Panc1 (cell line): Measurements from ENCODE around the gene S100A4.

Source experiments
- POLR2AphosphoS5 ChIP-seq: IDR thresholded peaks from 2 replicates; pipeline ENCODE4 v1.6.1; 2012; ENCODE audit warnings: mild to moderate bottlenecking, low read depth, low read length, moderate library complexity
- TF ChIP-seq, protein P1 (sequence below): fragments of 450-650 bp; IDR thresholded peaks from 2 replicates; pipeline ENCODE4 v1.5.1; 2017; ENCODE audit warnings: mild to moderate bottlenecking

DNA sequence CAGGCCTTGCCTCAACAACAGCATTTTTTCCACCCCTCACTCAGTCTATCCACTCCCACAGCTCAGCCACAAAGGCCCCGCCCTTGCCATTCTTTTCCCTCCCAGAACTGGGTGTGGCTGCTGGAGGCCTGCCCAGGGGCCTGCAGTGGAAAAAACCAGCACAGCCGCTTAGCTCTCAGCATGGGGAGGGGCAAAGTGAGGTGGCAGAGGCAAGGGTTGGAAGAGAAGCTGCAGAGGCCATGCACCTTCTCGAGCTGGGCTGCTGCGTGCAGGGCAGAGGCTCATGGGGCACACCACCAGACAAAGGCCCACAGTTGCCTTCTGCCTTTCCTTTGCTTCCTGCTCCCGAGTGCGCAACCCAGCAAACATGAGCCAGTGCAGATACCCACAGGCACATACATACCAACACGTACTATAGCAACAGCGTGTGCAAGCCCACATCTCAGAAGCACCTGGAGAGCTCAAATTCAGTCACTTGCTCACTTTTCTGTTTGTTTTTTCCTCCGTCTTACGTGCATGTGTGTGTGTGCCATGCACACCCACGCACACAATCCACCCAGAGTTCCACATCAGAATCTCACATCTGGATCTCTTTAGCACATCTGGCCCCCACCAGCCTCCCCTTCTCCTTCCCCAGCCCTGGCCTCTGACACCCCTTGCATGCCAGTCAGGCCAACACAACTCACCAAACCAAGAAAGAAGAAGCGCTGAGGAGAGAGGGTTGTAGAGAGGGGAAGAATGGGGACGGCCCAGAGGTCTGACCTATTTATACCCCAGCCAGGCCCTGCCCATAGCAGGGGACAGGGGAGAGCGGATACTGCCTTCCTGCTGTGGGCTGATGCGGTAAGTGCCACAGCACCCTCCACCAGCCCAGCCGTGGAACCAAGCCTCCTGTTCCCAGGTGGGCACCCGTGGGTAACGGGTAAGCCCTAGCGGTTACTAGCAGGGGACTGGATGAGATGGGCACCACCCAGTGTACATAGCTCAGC lies at the start of gene S100A4:
- TF ChIP-seq, protein P1, sequence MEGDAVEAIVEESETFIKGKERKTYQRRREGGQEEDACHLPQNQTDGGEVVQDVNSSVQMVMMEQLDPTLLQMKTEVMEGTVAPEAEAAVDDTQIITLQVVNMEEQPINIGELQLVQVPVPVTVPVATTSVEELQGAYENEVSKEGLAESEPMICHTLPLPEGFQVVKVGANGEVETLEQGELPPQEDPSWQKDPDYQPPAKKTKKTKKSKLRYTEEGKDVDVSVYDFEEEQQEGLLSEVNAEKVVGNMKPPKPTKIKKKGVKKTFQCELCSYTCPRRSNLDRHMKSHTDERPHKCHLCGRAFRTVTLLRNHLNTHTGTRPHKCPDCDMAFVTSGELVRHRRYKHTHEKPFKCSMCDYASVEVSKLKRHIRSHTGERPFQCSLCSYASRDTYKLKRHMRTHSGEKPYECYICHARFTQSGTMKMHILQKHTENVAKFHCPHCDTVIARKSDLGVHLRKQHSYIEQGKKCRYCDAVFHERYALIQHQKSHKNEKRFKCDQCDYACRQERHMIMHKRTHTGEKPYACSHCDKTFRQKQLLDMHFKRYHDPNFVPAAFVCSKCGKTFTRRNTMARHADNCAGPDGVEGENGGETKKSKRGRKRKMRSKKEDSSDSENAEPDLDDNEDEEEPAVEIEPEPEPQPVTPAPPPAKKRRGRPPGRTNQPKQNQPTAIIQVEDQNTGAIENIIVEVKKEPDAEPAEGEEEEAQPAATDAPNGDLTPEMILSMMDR = no peak
- peak; percentile 41 for TF ChIP-seq POLR2AphosphoS5
